HTR-8/SVneo (cell line): ENCODE measurements around the gene SLC24A3.

Source experiments
- DNase-seq: peaks from one replicate; pipeline ENCODE4 v3.0.0; 2011; ENCODE audit warnings: low spot score, mixed read lengths; ENCODE audit not compliant: insufficient read length
- FAIRE-seq: peaks from 2 replicates; lab custom pipeline; 2011; peaks lifted over from hg19 to GRCh38; lab: Jason Lieb, UNC

Gene SLC24A3

GRCh38 chr20:19713822-19714578 is 501.6 kb downstream of the SLC24A3 start:
- no peak for DNase-seq
- no peak for FAIRE-seq

DNA sequence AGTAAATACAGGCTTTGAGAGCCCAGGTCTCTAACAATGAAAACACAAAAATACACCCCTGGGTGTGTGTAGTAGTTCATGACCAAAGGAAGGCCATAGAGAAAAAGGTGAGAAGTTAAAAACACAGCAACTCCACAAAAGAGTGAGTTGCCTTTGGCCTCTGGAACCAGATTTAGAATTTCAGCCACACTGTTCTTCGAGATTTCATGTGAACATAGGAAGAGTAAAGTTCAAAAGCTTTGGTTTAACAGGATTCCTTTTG is 502.1 kb downstream of the SLC24A3 start:
- DNase-seq (no peak), FAIRE-seq (no peak)

DNA sequence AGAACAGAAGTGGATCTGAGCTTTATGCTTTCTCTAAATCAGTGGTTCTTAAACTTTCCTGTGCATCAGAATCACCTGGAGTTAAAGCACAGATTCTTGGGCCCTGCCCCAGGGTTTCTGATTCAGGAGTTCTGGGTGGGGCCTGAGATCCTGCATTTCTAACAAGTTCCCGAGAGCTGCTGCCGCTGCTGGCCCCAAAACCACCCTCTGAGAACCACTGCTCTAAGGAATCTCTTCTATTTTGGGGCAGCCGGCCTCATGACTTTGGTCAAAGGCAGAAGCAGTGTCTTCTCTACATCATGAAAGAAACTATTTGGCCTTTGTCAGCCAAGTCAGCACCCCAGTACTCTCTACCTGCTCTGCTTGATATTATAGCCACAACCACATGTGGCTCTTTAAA is 503.5 kb downstream of the SLC24A3 start:
- FAIRE-seq: no peak
- no peak for DNase-seq

- FAIRE-seq (no peak), DNase-seq (no peak)
Observed at GRCh38 chr20:19718880-19719279, 506.4 kb downstream of the SLC24A3 start.

- FAIRE-seq (no peak), DNase-seq (no peak)
Observed at GRCh38 chr20:19720991-19721390, 508.5 kb downstream of the SLC24A3 start.

DNA sequence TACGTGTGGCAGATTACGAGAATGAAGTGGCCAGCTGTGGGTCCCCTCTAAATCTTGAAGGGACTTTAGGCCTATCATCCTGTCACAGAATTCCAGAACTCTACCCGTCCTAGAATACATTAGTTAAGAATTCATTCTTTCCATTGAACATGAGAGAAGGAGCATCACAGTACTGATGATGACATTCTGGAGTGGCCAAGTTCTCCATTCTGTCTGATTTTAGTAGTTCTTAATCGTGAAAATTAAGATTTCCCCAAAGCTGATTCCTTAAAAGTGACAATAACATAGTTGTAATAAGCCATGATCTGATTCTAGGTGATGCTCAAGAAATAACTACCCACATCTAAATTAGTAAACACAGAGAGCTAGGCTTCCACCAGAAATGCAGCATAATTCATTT is 510.6 kb downstream of the SLC24A3 start:
- FAIRE-seq (no peak), DNase-seq (no peak)

GRCh38 chr20:19723813-19724430 is 511.5 kb downstream of the SLC24A3 start:
- FAIRE-seq (no peak), DNase-seq (no peak)

GRCh38 chr20:19725373-19725772 is 512.9 kb downstream of the SLC24A3 start:
- no peak for FAIRE-seq
- DNase-seq: no peak

- FAIRE-seq (no peak), DNase-seq (no peak)
Observed at GRCh38 chr20:19725814-19726525, 513.5 kb downstream of the SLC24A3 start.

- FAIRE-seq: no peak
- no peak for DNase-seq
Observed at GRCh38 chr20:19727251-19727847, 514.9 kb downstream of the SLC24A3 start.

DNA sequence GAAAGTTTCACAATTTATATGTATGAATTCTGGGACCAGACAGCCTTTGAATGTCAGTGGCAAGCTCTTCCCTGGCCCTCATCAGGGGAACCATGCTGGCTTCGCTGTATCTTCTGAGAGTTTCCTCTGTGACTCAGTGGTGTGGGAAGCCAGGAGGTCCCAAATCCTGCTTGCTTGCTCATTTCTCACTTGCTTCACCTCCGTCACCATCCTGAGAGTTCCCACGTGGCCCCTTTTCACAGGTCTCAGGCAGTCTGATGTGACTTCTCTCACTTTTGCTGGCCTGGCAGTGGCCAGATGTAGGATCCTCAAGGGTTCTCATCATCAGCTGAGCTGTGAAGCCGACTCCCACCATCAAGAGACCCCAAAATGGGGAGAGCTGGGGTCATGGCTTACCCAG is 517.2 kb downstream of the SLC24A3 start:
- DNase-seq: no peak
- no peak for FAIRE-seq

DNA sequence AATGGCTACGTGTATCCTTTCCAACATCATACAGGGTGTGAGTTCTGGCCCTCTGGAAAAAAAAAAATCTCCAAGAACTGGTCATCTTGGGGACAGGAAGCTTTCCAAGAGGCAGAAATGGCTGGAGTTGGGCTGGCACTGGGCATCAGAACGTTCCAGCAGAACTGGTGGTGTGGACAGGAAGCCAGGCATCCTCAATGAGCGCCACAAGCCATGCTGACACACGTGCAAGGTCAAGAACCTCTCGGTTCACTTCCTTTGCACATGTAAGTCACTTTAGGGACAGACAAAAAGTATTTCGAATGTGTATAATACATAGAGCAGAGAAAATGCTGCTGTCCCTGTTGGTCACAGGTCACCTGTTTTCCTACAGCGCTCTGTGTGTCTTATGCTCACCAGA is 518.3 kb downstream of the SLC24A3 start:
- DNase-seq (no peak), FAIRE-seq (no peak)

GRCh38 chr20:19734811-19735210 is 522.4 kb downstream of the SLC24A3 start:
- DNase-seq (no peak), FAIRE-seq (no peak)

- DNase-seq: peak; percentile 86
- peak; percentile 75 for FAIRE-seq
Observed at GRCh38 chr20:19735446-19735845, 523.0 kb downstream of the SLC24A3 start.

DNA sequence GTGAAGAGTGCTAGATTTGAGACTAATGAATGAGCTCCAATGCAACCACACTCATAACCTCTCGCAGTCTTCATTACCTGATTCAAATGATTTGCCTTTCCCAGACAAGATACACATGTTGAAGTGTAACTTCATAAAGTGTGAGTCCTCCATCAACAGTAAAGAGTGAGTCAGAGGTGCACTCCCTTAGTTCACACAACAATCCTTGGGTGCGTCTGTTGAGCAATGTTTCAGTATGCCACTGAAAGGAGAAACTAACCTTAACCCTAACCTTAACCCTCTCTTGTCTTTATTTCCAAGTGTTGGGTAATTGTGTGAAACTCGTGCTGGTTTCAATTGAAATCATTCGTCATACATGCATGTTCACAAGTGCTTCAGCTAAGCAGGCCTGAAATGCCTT is 524.6 kb downstream of the SLC24A3 start:
- DNase-seq: no peak
- no peak for FAIRE-seq

- no peak for DNase-seq
- FAIRE-seq: no peak
Observed at GRCh38 chr20:19738951-19739350, 526.5 kb downstream of the SLC24A3 start.

DNA sequence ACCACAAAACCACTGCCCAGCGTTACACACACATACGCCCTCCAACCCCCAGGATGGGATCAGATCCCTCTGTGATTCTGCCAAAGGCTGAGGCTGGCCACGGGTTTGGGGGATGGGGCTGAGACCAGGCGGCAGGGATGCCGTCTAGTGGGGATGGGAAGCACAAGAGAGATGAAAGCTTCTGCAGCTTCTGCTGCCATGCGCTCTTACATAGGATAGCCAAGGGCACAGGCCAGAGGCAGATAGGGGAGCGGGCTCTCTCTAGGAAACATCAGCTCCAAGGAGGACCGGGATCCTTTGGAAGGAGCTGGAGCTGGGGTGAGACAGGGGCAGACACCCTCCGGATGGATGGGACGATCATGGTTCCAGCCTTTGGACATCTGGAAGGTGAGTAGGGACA is 526.9 kb downstream of the SLC24A3 start:
- FAIRE-seq (no peak), DNase-seq (no peak)

DNA sequence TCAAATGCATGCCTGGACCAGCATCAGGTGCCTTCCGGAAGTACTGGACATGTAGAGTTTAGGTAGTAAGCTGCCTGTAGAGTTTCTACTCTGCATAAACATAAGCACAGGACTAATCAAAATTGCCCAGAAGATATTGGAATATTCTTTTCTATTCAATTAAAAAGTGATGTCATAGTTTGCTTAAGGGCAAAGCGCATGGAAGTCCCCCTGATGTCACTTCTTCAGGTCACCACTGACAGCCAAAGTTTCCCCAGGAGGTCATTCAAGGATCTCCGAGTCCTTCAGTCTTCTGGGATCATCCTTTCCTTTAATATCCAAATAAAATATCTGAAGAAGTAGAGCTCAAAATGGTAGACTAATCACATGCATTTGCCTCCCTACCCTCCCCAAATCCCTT is 528.1 kb downstream of the SLC24A3 start:
- no peak for FAIRE-seq
- no peak for DNase-seq

DNA sequence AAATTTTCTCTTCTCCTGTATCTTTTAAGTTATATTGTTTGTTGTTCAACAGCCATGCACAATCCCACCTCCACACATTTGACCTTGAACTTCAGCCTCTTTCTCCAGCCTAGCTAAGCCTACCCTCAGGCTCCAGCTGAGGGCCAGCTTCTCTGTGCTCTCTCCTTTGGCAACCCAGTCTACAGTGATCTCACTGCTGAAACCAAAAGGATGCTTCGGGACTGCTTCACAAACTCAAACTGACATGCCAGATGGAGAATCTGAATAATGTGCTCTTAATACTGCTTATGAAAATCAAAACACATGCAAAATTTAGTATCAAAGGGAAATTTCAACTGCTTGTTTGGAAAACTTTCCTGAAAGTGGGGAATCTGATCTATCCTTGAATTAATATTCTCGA is 529.5 kb downstream of the SLC24A3 start:
- DNase-seq: no peak
- no peak for FAIRE-seq

- DNase-seq: no peak
Observed at GRCh38 chr20:19742974-19743639, 530.7 kb downstream of the SLC24A3 start.

GRCh38 chr20:19743640-19743995 is 531.2 kb downstream of the SLC24A3 start:
- FAIRE-seq (no peak), DNase-seq (no peak)

More at GRCh38 chr20:19742974-19743639, 530.7 kb downstream of the SLC24A3 start:
- FAIRE-seq: no peak
